ENCODE data around the gene PLCXD3. TPM values are rescaled to one million over a fixed set of nuclear protein-coding genes. Genes with fewer than 3 reads are reported as not detected.

PLCXD3 gene
- total RNA-seq, 1 experiment from 2014 or later, result 0.04 TPM

DNA sequence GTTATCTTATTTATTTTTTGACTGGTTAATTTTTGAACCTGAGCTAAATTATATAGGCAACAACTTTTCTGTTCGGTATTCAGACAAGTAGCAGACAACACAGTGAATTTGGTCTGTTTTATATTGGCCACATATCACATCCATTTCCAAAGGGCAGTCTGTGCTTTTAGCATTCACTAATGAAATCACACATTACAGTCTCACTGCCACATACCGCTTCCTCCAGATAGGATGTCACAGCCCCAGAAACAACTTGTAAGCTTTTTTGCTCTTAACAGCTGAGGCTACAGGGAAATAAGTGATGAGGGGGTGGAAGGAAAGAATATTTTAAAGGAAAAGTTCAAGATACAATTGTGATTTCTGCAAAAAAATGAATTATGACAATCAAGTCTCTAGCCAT is 140.6 kb downstream of the PLCXD3 start:
- Mint-ChIP-seq H3K4me3 (no peak overlapping the region), H3K27ac (no peak overlapping the region), H3K36me3 (no peaks in the 10 kb centered on the region), H3K9me3 (no peaks in the 10 kb centered on the region), H3K4me1 (no peaks in the 10 kb centered on the region), H3K27me3 (ENCODE audit: low read depth) (no peaks in the 10 kb centered on the region)
- ChIA-PET POLR2A (no interaction called here), CTCF (no interaction called here)
- DNase-seq (ENCODE audit: low spot score), result no peak
- ATAC-seq, result no peak
- TF ChIP-seq ZNF396 (CRISPR knock-in tag; IDR thresholded peaks at IDR 0.05; ENCODE audit: borderline replicate concordance), result no peak
- TF ChIP-seq, protein P1, sequence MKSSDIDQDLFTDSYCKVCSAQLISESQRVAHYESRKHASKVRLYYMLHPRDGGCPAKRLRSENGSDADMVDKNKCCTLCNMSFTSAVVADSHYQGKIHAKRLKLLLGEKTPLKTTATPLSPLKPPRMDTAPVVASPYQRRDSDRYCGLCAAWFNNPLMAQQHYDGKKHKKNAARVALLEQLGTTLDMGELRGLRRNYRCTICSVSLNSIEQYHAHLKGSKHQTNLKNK (CRISPR knock-in tag; IDR thresholded peaks at IDR 0.05), result no peak
- TF ChIP-seq, protein P2, sequence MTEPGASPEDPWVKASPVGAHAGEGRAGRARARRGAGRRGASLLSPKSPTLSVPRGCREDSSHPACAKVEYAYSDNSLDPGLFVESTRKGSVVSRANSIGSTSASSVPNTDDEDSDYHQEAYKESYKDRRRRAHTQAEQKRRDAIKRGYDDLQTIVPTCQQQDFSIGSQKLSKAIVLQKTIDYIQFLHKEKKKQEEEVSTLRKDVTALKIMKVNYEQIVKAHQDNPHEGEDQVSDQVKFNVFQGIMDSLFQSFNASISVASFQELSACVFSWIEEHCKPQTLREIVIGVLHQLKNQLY (CRISPR knock-in tag; IDR thresholded peaks at IDR 0.05), result no peak
- no peak for TF ChIP-seq SMAD4 (CRISPR knock-in tag; IDR thresholded peaks at IDR 0.05)
- no peak for TF ChIP-seq ZNF232 (CRISPR knock-in tag; IDR thresholded peaks at IDR 0.05)
- no peak for TF ChIP-seq NR1H2 (CRISPR knock-in tag; IDR thresholded peaks at IDR 0.05)
- TF ChIP-seq, protein P3, sequence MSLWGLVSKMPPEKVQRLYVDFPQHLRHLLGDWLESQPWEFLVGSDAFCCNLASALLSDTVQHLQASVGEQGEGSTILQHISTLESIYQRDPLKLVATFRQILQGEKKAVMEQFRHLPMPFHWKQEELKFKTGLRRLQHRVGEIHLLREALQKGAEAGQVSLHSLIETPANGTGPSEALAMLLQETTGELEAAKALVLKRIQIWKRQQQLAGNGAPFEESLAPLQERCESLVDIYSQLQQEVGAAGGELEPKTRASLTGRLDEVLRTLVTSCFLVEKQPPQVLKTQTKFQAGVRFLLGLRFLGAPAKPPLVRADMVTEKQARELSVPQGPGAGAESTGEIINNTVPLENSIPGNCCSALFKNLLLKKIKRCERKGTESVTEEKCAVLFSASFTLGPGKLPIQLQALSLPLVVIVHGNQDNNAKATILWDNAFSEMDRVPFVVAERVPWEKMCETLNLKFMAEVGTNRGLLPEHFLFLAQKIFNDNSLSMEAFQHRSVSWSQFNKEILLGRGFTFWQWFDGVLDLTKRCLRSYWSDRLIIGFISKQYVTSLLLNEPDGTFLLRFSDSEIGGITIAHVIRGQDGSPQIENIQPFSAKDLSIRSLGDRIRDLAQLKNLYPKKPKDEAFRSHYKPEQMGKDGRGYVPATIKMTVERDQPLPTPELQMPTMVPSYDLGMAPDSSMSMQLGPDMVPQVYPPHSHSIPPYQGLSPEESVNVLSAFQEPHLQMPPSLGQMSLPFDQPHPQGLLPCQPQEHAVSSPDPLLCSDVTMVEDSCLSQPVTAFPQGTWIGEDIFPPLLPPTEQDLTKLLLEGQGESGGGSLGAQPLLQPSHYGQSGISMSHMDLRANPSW (CRISPR knock-in tag; conservative IDR thresholded peaks at IDR 0.05; ENCODE audit: low read depth), result no peak
- no peak for TF ChIP-seq JAZF1 (CRISPR knock-in tag; IDR thresholded peaks at IDR 0.05)
- TF ChIP-seq, protein P4, sequence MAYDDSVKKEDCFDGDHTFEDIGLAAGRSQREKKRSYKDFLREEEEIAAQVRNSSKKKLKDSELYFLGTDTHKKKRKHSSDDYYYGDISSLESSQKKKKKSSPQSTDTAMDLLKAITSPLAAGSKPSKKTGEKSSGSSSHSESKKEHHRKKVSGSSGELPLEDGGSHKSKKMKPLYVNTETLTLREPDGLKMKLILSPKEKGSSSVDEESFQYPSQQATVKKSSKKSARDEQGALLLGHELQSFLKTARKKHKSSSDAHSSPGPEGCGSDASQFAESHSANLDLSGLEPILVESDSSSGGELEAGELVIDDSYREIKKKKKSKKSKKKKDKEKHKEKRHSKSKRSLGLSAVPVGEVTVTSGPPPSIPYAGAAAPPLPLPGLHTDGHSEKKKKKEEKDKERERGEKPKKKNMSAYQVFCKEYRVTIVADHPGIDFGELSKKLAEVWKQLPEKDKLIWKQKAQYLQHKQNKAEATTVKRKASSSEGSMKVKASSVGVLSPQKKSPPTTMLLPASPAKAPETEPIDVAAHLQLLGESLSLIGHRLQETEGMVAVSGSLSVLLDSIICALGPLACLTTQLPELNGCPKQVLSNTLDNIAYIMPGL (CRISPR knock-in tag; IDR thresholded peaks at IDR 0.05), result no peak
- TF ChIP-seq, protein P5, sequence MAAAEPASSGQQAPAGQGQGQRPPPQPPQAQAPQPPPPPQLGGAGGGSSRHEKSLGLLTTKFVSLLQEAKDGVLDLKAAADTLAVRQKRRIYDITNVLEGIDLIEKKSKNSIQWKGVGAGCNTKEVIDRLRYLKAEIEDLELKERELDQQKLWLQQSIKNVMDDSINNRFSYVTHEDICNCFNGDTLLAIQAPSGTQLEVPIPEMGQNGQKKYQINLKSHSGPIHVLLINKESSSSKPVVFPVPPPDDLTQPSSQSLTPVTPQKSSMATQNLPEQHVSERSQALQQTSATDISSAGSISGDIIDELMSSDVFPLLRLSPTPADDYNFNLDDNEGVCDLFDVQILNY (CRISPR knock-in tag; IDR thresholded peaks at IDR 0.05), result no peak
- TF ChIP-seq NR2C2 (CRISPR knock-in tag; IDR thresholded peaks at IDR 0.05), result no peak
- TF ChIP-seq, protein P6, sequence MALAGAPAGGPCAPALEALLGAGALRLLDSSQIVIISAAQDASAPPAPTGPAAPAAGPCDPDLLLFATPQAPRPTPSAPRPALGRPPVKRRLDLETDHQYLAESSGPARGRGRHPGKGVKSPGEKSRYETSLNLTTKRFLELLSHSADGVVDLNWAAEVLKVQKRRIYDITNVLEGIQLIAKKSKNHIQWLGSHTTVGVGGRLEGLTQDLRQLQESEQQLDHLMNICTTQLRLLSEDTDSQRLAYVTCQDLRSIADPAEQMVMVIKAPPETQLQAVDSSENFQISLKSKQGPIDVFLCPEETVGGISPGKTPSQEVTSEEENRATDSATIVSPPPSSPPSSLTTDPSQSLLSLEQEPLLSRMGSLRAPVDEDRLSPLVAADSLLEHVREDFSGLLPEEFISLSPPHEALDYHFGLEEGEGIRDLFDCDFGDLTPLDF (CRISPR knock-in tag; IDR thresholded peaks at IDR 0.05), result no peak
- no peak for TF ChIP-seq SMAD3 (CRISPR knock-in tag; IDR thresholded peaks at IDR 0.05; ENCODE audit: borderline replicate concordance)
- TF ChIP-seq SOX15 (CRISPR knock-in tag; IDR thresholded peaks at IDR 0.05), result no peak
- no peak for TF ChIP-seq ELF4 (CRISPR knock-in tag; IDR thresholded peaks at IDR 0.05; ENCODE audit: low read depth)
- TF ChIP-seq, protein P7, sequence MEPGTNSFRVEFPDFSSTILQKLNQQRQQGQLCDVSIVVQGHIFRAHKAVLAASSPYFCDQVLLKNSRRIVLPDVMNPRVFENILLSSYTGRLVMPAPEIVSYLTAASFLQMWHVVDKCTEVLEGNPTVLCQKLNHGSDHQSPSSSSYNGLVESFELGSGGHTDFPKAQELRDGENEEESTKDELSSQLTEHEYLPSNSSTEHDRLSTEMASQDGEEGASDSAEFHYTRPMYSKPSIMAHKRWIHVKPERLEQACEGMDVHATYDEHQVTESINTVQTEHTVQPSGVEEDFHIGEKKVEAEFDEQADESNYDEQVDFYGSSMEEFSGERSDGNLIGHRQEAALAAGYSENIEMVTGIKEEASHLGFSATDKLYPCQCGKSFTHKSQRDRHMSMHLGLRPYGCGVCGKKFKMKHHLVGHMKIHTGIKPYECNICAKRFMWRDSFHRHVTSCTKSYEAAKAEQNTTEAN (CRISPR knock-in tag; IDR thresholded peaks at IDR 0.05), result no peak

DNA sequence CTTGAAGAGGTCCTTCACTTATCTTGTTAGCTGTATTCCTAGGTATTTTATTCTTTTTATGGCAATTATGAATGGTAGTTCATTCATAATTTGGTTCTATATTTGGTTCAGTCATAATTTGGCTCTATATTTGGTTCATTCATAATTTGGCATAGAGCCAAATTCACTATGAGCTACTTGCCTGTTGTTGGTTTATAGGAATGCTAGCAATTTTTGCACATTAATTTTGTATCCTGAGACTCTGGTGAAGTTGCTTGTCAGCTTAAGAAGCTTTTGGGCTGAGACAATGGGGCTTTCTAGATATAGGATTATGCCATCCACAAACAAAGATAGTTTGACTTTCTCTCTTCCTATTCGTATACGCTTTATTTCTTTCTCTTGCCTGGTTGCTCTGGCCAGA is 142.2 kb downstream of the PLCXD3 start:
- H3K27me3 Mint-ChIP-seq (ENCODE audit: low read depth), result no peaks in the 10 kb centered on the region
- H3K4me1 Mint-ChIP-seq, result no peaks in the 10 kb centered on the region
- ATAC-seq (no peak), DNase-seq (ENCODE audit: low spot score) (no peak)
- H3K9me3 Mint-ChIP-seq, result no peaks in the 10 kb centered on the region
- POLR2A ChIA-PET, result no interaction called here
- no peaks in the 10 kb centered on the region for H3K36me3 Mint-ChIP-seq
- no peak overlapping the region for H3K27ac Mint-ChIP-seq
- CTCF ChIA-PET, result no interaction called here
- H3K4me3 Mint-ChIP-seq, result no peak overlapping the region
- TF ChIP-seq, protein P8, sequence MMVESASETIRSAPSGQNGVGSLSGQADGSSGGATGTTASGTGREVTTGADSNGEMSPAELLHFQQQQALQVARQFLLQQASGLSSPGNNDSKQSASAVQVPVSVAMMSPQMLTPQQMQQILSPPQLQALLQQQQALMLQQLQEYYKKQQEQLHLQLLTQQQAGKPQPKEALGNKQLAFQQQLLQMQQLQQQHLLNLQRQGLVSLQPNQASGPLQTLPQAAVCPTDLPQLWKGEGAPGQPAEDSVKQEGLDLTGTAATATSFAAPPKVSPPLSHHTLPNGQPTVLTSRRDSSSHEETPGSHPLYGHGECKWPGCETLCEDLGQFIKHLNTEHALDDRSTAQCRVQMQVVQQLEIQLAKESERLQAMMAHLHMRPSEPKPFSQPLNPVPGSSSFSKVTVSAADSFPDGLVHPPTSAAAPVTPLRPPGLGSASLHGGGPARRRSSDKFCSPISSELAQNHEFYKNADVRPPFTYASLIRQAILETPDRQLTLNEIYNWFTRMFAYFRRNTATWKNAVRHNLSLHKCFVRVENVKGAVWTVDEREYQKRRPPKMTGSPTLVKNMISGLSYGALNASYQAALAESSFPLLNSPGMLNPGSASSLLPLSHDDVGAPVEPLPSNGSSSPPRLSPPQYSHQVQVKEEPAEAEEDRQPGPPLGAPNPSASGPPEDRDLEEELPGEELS (CRISPR knock-in tag; IDR thresholded peaks at IDR 0.05), result no peak
- TF ChIP-seq, protein P9, sequence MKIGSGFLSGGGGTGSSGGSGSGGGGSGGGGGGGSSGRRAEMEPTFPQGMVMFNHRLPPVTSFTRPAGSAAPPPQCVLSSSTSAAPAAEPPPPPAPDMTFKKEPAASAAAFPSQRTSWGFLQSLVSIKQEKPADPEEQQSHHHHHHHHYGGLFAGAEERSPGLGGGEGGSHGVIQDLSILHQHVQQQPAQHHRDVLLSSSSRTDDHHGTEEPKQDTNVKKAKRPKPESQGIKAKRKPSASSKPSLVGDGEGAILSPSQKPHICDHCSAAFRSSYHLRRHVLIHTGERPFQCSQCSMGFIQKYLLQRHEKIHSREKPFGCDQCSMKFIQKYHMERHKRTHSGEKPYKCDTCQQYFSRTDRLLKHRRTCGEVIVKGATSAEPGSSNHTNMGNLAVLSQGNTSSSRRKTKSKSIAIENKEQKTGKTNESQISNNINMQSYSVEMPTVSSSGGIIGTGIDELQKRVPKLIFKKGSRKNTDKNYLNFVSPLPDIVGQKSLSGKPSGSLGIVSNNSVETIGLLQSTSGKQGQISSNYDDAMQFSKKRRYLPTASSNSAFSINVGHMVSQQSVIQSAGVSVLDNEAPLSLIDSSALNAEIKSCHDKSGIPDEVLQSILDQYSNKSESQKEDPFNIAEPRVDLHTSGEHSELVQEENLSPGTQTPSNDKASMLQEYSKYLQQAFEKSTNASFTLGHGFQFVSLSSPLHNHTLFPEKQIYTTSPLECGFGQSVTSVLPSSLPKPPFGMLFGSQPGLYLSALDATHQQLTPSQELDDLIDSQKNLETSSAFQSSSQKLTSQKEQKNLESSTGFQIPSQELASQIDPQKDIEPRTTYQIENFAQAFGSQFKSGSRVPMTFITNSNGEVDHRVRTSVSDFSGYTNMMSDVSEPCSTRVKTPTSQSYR (CRISPR knock-in tag; IDR thresholded peaks at IDR 0.05), result no peak
- no peak for TF ChIP-seq ZNF263 (CRISPR knock-in tag; IDR thresholded peaks at IDR 0.05; ENCODE audit: low read depth)
- TF ChIP-seq, protein P10, sequence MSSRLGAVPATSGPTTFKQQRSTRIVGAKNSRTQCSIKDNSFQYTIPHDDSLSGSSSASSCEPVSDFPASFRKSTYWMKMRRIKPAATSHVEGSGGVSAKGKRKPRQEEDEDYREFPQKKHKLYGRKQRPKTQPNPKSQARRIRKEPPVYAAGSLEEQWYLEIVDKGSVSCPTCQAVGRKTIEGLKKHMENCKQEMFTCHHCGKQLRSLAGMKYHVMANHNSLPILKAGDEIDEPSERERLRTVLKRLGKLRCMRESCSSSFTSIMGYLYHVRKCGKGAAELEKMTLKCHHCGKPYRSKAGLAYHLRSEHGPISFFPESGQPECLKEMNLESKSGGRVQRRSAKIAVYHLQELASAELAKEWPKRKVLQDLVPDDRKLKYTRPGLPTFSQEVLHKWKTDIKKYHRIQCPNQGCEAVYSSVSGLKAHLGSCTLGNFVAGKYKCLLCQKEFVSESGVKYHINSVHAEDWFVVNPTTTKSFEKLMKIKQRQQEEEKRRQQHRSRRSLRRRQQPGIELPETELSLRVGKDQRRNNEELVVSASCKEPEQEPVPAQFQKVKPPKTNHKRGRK (CRISPR knock-in tag; IDR thresholded peaks at IDR 0.05; ENCODE audit: borderline replicate concordance), result no peak

Data from WTC11 (cell line).